ENCODE measurements around the gene CLCN5.
"Not testable (repeated sequence)": the region's sequence is repeated elsewhere in the genome, so short reads cannot be mapped to it uniquely, and the experiment has no call there.

Gene CLCN5

GRCh38 chrX:50000937-50001542, 78.6 kb downstream of the CLCN5 start:
- DNase-seq = no peak

- DNase-seq = no peak
Measured at GRCh38 chrX:50002067-50002714, 79.8 kb downstream of the CLCN5 start.

GRCh38 chrX:50003467-50003866, 81.1 kb downstream of the CLCN5 start:
- DNase-seq = no peak

- DNase-seq = no peak
Measured at GRCh38 chrX:50003927-50004326, 81.5 kb downstream of the CLCN5 start.

DNA sequence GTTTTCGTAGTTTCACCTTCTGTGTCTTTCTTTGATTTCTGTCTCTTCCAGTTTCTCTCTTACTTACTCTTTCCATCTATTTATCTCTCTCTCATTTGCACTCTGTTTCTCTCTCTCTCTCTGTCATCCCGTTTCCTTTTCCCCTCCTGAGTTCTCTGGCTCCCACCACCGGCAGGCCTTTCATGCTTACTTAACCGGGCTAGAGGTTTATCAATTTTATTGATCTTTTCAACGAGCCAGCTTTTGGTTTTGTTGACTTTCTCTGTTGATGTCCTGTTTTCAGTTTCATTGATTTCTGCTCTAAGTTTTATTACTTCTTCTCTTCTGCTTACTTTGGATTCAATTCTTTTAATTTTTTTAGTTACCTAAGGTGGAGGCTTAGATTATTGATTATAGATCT, 103.2 kb downstream of the CLCN5 start:
- DNase-seq = not testable (repeated sequence)

- DNase-seq = no peak
Measured at GRCh38 chrX:50035126-50035525, 112.7 kb downstream of the CLCN5 start.

GRCh38 chrX:50036426-50036825, 114.0 kb downstream of the CLCN5 start:
- peak; percentile 0 for DNase-seq

DNA sequence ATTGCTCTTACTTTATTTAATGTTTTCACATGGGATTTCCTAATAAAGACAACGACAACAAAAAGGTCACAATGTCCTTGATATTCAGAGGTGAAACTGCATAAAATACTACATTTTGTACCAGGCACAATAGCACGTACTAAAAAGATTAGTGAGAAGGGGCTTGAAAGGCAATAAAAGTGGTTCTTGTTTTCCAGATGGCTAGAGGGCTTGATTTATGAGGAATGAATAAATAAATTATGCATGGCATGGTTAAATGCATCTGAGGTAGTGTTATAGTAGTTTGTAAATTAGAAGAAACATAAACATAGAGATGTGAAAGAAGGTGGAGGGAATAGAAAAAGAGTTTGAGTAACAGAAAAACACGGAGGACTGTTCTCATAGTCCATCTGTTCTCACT, 123.4 kb downstream of the CLCN5 start:
- DNase-seq = no peak

GRCh38 chrX:50049228-50049627, 126.8 kb downstream of the CLCN5 start:
- no peak for DNase-seq

GRCh38 chrX:50054147-50054546, 131.8 kb downstream of the CLCN5 start:
- no peak for DNase-seq

DNA sequence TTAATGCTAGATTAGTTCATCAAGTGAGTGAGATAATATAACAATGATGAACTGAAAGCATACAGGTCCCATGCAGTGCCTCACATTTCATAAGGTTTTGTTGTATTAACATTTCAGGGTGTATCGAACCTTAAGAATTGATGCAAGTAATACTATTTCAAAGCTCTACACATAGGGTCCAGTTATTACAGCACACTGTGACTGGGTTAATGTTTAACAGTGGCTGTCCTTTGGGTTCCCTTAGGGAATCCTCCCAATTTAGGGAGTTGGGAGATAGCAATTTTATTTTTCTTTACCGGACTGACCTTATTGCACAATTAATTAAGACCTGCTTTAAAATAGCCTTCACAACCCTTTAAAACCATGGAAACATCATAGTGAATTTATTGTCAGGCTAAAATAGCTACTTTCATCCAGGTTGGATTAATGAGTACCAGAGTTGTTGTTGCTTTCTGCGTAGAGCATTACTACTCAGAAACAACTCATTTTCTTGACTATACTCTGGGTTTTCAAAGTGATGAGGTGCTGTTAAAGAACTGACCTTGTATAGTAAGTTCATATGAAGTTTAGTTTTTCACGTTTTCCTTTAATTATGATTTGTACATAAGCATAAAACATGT, 144.0 kb downstream of the CLCN5 start:
- no peak for DNase-seq

GRCh38 chrX:50067435-50068284, 145.3 kb downstream of the CLCN5 start:
- peak; percentile 25 for DNase-seq

DNA sequence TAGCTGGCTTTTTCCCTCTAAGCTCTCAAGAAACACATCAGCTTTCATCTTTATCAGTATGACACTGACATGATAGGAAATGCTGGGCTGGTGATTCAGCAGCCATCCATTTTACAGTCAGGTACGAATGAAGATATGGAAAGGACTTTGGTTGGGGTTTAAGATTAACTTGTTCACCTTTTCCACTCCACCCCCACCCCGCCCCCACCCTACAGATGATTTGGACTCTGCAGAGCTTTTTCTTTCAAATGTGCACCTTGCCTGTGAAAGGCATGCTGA, 145.8 kb downstream of the CLCN5 start:
- DNase-seq = no peak

GRCh38 chrX:50068893-50069292, 146.5 kb downstream of the CLCN5 start:
- DNase-seq = no peak

GRCh38 chrX:50071494-50071893, 149.1 kb downstream of the CLCN5 start:
- no peak for DNase-seq

DNA sequence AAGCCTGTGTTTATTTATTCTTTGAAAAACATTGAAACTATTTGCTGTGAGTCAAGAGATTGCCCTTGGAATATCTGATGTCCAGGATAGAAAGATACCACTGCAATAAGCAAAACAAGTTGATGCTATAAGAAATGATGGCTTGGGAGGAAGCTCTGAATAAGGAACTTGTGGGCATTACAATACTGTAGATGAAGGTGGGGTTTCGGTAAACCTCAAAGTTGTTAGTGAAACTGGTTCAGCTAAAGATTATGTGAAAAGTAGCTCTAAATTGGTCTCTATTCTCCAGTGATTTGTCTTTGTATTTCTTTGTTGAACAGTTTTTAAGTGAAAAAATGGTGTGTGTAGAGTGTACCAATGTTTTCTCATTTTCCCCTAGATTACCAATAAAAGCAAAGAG, 149.7 kb downstream of the CLCN5 start:
- DNase-seq = no peak

DNA sequence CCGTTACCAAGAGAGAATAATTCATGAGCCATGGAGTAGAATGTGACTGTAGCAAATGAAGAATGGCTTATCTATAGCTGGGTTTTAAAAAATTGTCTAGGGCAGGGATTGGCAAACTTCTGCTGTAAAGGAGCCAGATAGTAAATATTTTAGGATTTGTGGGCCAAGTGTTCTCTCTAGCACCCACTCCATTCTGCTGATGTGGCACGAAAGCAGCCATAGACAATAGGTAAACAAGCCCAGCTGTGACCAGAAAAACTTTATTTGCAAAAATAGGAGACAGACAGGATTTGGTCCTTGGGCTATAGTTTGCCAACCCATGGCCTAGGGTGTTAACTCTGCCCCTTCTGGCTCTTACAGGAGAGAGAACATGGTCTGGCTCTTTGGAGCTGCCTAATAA, 151.2 kb downstream of the CLCN5 start:
- no peak for DNase-seq

- no peak for DNase-seq
Measured at GRCh38 chrX:50075630-50076339, 153.4 kb downstream of the CLCN5 start.

GRCh38 chrX:50081282-50081889, 159.0 kb downstream of the CLCN5 start:
- peak; percentile 25 for DNase-seq

DNA sequence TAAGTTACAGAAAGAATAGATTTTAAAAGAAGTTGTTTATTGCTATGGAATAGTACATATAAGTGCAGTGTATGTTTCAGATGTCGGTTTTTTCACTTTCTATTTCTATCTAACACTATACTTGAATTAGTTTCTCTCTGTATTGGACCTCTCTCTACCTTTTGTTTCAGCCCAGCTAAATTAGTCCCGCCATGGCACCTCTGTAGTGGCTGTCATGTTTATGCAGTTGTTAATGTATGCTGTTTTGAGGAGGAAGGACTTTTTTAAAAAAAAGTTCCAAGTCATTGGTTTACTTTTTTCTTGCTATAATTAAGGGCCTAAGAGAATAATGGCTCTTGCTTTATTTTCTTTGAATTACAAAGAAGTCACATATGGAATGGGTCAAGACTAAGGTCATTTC, 160.3 kb downstream of the CLCN5 start:
- no peak for DNase-seq

DNA sequence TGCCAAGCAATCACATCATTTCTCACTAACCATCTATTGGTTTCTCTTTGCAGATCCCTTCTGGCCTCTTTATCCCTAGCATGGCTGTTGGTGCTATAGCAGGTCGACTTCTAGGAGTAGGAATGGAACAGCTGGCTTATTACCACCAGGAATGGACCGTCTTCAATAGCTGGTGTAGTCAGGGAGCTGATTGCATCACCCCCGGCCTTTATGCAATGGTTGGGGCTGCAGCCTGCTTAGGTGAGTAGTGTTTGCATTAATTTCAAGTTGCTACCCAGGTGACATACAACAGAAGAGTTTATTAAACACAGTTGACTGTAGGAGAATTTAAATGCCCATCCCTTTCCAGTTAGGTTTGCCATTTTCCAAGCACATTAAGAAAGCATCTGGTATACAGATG, 166.2 kb downstream of the CLCN5 start:
- no peak for DNase-seq

- no peak for DNase-seq
Measured at GRCh38 chrX:50093625-50094024, 171.2 kb downstream of the CLCN5 start.

- DNase-seq = no peak
Measured at GRCh38 chrX:50097071-50097470, 174.7 kb downstream of the CLCN5 start.

Measured in fibroblast of upper back skin (primary cell).